Activated CD4-positive, CD25-positive, alpha-beta regulatory T cell treated with anti-CD3 and anti-CD28 coated beads, Interleukin-2, amount 50 U/mL, for 24 hours (primary cell): ENCODE data around the gene ACOXL.

ENCODE experiments used
- ATAC-seq, 2 donors: fragments of 150-1000 bp; cut with Tn5 transposase; one replicate each; pipeline ENCODE4 v1.10.0; 2021; ENCODE audit warnings: mild to moderate bottlenecking in 1 of 2, moderate library complexity in 1 of 2

Gene ACOXL

DNA sequence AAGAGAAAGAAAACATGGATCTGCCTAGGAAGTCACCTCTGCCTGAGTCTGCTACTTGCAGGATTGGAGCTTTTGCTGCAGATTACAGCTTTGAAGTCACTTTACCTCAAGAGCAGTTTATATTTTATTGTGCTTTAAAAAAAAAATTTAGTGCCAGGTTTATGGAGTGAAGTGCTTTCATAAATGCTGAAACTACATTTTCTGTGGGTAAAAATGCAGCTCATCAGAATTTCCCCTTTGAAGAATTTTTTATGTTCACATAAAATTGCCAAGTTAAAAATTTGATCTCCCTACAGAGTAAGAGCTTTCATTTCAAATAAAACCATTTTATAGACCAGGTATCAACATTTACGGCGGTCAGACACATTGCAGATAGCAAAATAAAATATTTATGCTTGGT is 413.6 kb downstream of the ACOXL start:
- ATAC-seq: no peak

- ATAC-seq: no peak
Observed at GRCh38 chr2:111148225-111148873, 416.0 kb downstream of the ACOXL start.

DNA sequence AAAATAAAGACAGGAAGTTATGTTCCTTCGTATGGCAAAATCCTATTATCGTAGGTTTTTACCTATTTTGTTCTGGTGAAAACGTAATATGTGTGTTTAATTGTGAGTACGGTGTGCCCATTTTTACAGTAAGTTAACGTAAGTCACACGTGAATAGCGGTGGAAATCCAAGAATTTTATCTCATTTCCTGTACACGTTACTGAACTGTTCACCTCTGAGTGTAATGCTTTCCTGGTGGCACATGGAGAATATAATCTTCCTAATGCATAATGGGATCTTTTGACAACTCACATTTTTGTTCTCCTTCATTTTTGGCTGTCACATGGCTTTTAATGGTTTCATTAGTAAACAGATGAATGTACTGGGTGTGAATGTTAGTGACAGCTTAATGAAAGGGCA is 416.6 kb downstream of the ACOXL start:
- ATAC-seq: no peak

- ATAC-seq: no peak
Observed at GRCh38 chr2:111149882-111150455, 417.6 kb downstream of the ACOXL start.

DNA sequence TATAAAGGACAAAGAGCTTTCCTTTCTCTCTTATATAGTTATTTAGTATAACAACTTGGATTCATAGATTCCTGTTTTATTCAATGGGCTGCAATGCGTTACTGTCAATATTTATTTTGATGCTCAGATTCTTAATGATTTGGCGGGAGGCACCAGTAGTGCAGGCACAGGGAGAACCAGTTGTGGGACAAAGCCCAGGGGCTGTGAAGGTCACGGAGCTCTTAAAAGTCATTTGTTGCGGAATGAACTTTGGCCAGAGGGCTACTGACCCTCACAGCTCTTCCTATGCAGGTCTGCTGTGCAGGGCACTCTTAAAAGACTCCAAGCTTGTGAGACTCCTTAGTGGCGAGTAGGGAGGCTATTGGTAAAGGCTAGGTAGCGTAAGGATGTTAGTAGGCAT is 422.4 kb downstream of the ACOXL start:
- no peak for ATAC-seq

DNA sequence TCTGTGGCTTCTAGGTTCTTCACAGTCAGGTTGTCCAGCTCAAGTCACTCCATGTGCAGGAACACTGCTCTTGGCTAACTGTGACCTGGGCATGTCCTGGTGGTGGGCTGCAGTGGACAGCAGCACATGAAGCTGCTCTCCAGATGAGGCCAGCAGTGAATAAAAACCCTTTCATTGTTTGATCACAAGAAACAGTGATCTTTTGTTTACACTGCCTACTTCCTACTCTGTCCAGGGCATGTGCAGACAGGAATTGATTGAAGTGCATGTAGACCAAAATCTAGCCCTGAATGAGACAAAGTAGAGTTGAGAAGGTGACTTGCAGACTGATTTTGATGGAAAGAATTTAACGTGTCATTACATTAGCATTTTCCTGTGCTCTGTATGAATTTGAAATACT is 423.2 kb downstream of the ACOXL start:
- ATAC-seq: no peak

- ATAC-seq: no peak
Observed at GRCh38 chr2:111156529-111156928, 424.2 kb downstream of the ACOXL start.

GRCh38 chr2:111157071-111157661 is 424.8 kb downstream of the ACOXL start:
- peak in 1 of 2 donors; percentile 40 for ATAC-seq

DNA sequence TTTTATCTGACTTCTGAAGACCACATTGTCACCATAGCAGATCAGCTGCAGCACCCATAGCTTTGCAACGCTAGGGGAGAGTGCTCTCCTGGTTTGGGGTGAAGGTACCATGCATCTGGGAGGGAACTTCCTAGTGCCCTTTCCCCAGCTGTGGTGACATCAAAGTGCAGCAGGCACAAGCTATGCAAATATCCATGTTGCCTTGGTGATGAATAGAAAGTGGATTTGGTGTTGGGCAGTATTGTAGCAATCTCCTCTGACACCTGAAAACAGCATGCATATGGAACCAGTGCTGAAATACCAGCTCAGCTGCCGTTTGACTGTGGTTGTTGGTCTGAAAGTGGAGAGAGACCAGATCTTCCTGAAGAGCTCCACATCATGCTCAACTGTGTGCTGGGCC is 425.4 kb downstream of the ACOXL start:
- ATAC-seq: no peak

GRCh38 chr2:111159641-111160040 is 427.3 kb downstream of the ACOXL start:
- no peak for ATAC-seq

- no peak for ATAC-seq
Observed at GRCh38 chr2:111160758-111161157, 428.4 kb downstream of the ACOXL start.

GRCh38 chr2:111161971-111162370 is 429.6 kb downstream of the ACOXL start:
- ATAC-seq: no peak

- peak; percentile 60 to 68 for ATAC-seq
Observed at GRCh38 chr2:111162718-111163331, 430.5 kb downstream of the ACOXL start.

DNA sequence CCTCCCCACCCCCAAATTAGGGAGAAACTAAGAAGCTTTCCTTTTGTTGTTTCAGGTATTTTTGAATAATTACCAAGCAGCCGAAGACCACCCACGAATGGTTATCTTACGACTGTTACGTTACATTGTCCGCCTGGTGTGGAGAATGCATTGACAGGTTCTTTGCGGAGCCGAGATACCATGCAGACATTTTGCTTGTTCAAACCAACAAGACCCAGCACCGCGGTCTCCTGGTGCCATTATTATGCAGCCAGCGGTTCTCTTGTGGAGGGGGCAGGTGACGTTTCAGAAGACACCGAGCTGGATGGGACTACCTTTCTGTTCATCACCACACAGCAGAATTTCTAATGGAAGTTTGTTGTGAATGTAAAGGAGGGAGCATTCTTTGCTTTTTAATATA is 431.7 kb downstream of the ACOXL start:
- no peak for ATAC-seq

GRCh38 chr2:111165084-111165483 is 432.7 kb downstream of the ACOXL start:
- no peak for ATAC-seq

DNA sequence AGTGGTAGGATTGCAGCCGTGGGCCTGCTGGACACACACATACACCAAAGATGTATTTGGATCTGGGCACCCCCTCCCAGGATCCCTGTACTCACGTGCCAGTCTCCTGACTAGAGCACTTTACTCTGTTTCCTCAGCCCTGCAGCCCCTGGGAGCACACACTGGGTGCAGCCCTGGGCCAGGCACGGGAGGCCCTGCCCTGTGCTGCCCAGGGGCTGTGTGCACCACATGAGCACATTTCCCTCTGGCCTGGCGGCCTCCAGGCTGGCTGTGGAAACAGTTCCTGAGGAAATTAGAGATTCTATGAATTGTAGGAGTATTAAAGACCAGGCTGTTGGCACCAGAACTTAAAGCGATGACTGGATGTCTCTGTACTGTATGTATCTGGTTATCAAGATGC is 433.7 kb downstream of the ACOXL start:
- no peak for ATAC-seq

DNA sequence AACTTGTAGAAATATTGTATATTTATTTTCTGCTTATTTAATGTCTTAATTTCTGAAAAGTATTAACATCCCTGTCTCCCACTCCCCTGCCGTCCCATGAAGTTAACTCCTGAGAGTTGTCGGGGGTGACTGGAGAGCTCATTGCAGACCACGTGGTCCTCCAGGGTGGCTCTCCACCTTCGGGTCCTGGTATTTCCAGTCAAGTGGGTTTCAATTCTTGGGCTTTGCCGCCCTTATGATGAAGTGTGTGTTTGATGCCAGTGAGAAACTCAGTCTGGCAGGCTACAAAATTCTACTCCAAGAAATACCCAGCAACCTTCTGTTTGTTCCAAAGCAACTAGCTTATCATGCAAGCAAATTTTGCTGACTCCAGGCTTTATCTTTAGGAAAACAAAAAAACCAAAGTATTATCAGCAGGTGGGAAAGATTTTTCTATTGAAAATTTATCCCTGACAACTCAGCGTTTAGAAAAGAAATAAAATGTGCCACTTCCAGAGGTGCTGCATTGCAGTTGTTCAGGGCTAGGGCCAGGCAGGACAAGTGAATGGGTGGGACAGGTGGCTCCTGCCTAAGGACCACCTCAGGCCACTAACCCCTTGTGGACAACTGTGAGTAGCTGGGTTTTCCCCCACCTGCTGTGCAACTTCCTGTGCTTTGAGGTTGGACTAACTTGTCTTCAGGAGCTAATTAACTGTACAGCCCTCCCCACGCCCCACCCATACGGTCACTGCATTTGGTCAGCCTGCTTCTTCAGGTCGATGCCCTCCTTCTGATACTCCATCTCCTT is 434.9 kb downstream of the ACOXL start:
- no peak for ATAC-seq

DNA sequence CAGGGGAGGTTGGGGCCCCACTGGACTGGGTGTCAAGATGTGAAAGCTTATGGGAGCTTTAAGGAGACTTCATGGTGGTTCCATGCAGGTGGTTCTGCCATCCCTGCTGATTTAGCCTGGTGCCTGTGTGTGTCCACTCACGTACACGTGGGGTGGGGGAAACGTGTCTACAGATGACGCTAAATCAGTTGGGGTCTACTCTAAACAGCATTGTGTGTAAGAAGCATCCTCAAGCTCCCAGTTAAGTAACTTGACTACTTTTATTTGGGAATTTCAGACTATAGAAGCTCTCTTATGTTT is 435.4 kb downstream of the ACOXL start:
- ATAC-seq: no peak
